ENCODE measurements around the gene AHNAK. TPM values are rescaled to one million over a fixed set of nuclear protein-coding genes. Genes with fewer than 3 reads are reported as not detected.

Gene AHNAK
- total RNA-seq, 1 donor from 2014 or later: 302 TPM

GRCh38 chr11:62579252-62579651 lies 32.6 kb upstream of the AHNAK start:
- Mint-ChIP-seq H3K4me1 (ENCODE audit: unreplicated experiment) (peaks cover 10% of the 10 kb centered on the region), H3K9me3 (no peaks in the 10 kb centered on the region), H3K27me3 (no peaks in the 10 kb centered on the region), H3K36me3 (peaks cover 9% of the 10 kb centered on the region), H3K27ac (no peak overlapping the region), H3K4me3 (no peak overlapping the region)
- no peak for TF ChIP-seq CTCF (conservative IDR thresholded peaks at IDR 0.05)
- DNase-seq (ENCODE audit: extremely low spot score, unreplicated experiment): no peak

- H3K27ac Mint-ChIP-seq: no peak overlapping the region
- peaks cover 10% of the 10 kb centered on the region for H3K4me1 Mint-ChIP-seq (ENCODE audit: unreplicated experiment)
- DNase-seq (ENCODE audit: extremely low spot score, unreplicated experiment): no peak
These were observed 31.9 kb upstream of the AHNAK start for GRCh38 chr11:62578541-62578940.

GRCh38 chr11:62577046-62577714 lies 30.6 kb upstream of the AHNAK start:
- Mint-ChIP-seq H3K27me3 (no peaks in the 10 kb centered on the region), H3K36me3 (peaks cover 15% of the 10 kb centered on the region), H3K4me3 (no peak overlapping the region), H3K4me1 (ENCODE audit: unreplicated experiment) (peaks cover 20% of the 10 kb centered on the region), H3K27ac (no peak overlapping the region), H3K9me3 (no peaks in the 10 kb centered on the region)
- no peak for TF ChIP-seq CTCF (conservative IDR thresholded peaks at IDR 0.05)
- no peak for DNase-seq (ENCODE audit: extremely low spot score, unreplicated experiment)

More at GRCh38 chr11:62578541-62578940, 31.9 kb upstream of the AHNAK start:
- Mint-ChIP-seq H3K9me3 (no peaks in the 10 kb centered on the region), H3K36me3 (peaks cover 6% of the 10 kb centered on the region), H3K27me3 (no peaks in the 10 kb centered on the region), H3K4me3 (no peak overlapping the region)
- TF ChIP-seq CTCF (conservative IDR thresholded peaks at IDR 0.05): no peak

GRCh38 chr11:62575837-62576236 lies 29.2 kb upstream of the AHNAK start:
- peak overlapping the region; percentile 98 for H3K4me3 Mint-ChIP-seq
- H3K36me3 Mint-ChIP-seq: peaks cover 28% of the 10 kb centered on the region
- no peaks in the 10 kb centered on the region for H3K27me3 Mint-ChIP-seq
- H3K4me1 Mint-ChIP-seq (ENCODE audit: unreplicated experiment): peaks cover 28% of the 10 kb centered on the region
- no peak for DNase-seq (ENCODE audit: extremely low spot score, unreplicated experiment)
- H3K9me3 Mint-ChIP-seq: no peaks in the 10 kb centered on the region
- no peak for TF ChIP-seq CTCF (conservative IDR thresholded peaks at IDR 0.05)
- H3K27ac Mint-ChIP-seq: peak overlapping the region; percentile 74

GRCh38 chr11:62575156-62575555 lies 28.6 kb upstream of the AHNAK start:
- no peaks in the 10 kb centered on the region for H3K9me3 Mint-ChIP-seq
- peak overlapping the region; percentile 99 for H3K27ac Mint-ChIP-seq
- peak overlapping the region; percentile 98 for H3K4me3 Mint-ChIP-seq
- peaks cover 32% of the 10 kb centered on the region for H3K36me3 Mint-ChIP-seq
- peaks cover 31% of the 10 kb centered on the region for H3K4me1 Mint-ChIP-seq (ENCODE audit: unreplicated experiment)
- no peak for DNase-seq (ENCODE audit: extremely low spot score, unreplicated experiment)
- no peak for TF ChIP-seq CTCF (conservative IDR thresholded peaks at IDR 0.05)
- no peaks in the 10 kb centered on the region for H3K27me3 Mint-ChIP-seq
